Head of caudate nucleus (tissue), 42 donors: Measurements from ENCODE around the gene GUCY1A2.
"Not testable (repeated sequence)": the region's sequence is repeated elsewhere in the genome, so short reads cannot be mapped to it uniquely, and the experiment has no call there.

ENCODE experiments used
- DNase-seq, 42 donors: peaks; one replicate each; pipeline versions ENCODE4 v3.0.0 to v3.0.0-alpha.2; 2020 to 2021; ENCODE audit warnings: mixed read lengths in 7 of 42
- intact Hi-C: fragments of 100-400 bp; cut with DNase I; formaldehyde crosslinking; loops from one replicate; pipeline ENCODE4 v1.15.0; 2022

GUCY1A2 gene

GRCh38 chr11:106959800-106960199, 58.5 kb downstream of the GUCY1A2 start:
- intact Hi-C loops: no loop called here
- DNase-seq: no peak

DNA sequence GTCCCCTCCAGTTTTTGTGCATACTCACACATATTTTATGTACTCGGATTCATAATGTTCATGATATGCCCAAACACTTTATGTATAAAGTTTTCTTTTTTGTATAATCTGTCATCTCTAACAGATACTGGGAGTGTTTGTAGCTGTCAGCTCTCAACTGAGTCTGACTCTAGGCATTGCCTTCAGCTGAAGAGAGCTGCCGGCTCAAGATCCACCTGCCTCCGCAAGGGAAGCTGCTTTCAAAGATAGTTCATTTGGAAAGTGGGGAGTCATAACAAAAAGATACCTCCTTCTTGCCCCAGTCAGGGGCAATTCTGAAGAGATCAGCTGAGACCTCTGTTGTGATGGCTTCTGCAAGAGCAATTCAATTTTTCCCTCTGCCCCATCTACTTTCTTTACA, 58.9 kb downstream of the GUCY1A2 start:
- DNase-seq: peak in 17 of 42 donors; percentile 11 to 60 (median 29)
- intact Hi-C loops: no loop called here

DNA sequence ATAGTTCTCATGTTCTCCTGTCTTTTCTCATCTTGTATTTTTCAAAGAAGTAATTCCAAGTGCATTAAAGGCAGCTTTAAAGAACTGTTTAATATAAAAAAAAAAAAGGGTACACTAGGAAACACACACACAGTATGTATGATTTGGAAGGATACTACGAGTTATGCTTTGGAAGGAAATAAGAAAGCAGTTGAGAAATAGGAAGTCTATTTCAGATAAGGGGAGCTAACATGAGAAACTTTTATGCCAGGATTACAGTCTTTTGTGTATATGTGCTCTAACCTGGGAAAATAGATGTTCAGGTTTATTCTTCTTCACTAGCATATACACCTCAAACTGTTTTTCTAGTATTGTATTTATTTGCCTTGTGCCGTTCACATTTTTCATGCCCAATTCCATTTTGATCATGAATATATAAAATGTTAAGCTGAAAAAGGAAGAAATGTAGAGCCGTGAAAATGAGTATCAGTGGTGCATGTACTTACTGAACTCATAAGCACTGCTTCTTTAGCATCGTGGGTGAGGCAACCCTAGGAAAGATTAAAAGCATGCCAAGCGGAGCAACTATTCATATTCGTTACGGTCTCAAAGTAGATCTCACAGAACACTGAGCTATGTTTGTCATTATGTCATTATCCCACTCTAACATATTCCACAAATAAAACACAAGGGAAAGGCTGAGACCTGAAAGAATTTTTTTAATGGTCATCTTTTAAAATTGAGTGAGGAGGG, 59.6 kb downstream of the GUCY1A2 start:
- DNase-seq: peak in 1 of 42 donors; percentile 32
- intact Hi-C loops: no loop called here

DNA sequence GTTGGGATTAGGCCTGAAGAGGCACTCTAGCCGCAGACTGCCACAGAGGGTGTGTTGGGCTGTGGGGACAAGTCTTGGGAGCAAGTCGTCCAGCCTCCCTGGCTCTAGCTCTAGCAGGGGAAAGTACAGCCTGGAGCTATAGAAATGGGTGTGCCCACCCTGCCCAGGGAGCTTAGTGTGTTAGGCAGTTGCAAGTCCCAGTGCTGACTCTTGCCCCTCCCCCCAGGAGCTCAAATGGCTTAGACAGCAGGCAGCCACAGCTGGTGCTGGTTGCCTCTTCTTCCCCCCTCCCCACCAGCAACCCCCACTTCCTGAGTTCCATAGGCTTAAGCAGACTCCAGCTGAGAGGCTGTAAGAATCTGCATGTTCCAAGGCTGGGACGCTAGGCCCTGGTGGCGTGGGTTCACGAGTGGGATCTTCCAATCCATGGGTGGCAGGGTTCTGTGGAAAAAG, 61.2 kb downstream of the GUCY1A2 start:
- intact Hi-C loops: no loop called here
- no peak for DNase-seq

DNA sequence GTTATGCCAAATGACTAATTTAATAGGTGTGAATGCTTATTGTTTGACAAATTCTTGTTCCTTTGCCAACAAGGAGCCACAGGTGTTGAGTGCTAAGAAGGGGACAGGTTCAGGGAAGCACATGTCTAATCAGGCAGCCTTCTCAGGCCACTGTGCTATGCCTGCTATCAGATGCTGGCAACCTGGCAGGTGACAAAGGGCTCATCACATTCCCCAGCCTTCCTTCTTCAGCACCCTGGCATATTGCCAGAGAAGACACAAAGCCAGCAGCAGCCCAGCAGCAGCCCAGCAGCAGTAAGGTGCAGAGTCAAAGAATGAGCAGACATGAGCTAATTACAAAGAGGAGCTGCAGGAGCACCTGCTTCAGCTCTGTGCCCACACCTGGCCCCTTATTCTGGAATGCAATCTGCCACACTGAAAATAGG, 68.2 kb downstream of the GUCY1A2 start:
- no peak for DNase-seq
- intact Hi-C loops: no loop called here

GRCh38 chr11:106943089-106943488, 75.2 kb downstream of the GUCY1A2 start:
- peak in 1 of 42 donors; percentile 58 for DNase-seq
- intact Hi-C loops: no loop called here

GRCh38 chr11:106939157-106939556, 79.1 kb downstream of the GUCY1A2 start:
- intact Hi-C loops: no loop called here
- DNase-seq: no peak

DNA sequence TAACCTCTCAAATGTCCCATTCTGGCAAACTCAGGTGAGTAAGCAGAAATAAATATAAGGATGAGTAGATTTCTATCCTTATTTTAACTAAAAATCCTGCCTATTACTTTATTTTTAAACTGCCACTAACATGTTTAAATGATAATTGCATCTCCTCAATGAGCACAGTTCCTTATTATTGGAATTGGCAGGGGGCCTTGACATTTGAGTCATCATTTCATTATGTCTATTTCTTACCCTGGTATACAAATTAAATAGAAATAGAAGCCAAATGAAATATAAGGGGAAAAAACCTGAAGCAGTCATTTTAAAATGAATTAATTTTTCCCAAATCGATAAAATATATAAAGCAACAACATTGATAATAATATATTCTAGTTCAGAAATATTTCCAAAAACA, 81.2 kb downstream of the GUCY1A2 start:
- DNase-seq: no peak
- intact Hi-C loops: no loop called here

DNA sequence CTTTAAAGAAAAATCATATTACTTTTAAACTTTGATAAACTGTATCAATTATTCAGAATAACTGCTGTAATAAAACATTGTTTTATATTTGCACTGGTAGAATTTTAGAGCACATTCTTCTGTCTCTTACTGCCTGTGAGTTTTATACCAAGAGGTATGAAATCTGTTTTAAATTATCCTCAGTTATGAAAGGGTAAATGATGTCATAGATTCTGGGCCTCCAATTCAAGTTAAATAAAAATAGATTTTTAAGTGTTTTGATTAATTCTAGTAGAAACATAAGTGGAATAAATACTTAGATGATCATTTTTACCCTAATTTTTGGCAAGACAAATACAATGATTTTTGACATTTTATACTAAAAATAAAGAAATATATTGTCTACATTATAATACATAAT, 93.0 kb downstream of the GUCY1A2 start:
- intact Hi-C loops: no loop called here
- DNase-seq: no peak

GRCh38 chr11:106920899-106921509, 97.3 kb downstream of the GUCY1A2 start:
- intact Hi-C loops: no loop called here
- DNase-seq: no peak

- no peak for DNase-seq
- intact Hi-C loops: no loop called here
These were observed 100.3 kb downstream of the GUCY1A2 start for GRCh38 chr11:106917973-106918372.

- DNase-seq: no peak
- intact Hi-C loops: no loop called here
These were observed 103.9 kb downstream of the GUCY1A2 start for GRCh38 chr11:106914409-106914808.

DNA sequence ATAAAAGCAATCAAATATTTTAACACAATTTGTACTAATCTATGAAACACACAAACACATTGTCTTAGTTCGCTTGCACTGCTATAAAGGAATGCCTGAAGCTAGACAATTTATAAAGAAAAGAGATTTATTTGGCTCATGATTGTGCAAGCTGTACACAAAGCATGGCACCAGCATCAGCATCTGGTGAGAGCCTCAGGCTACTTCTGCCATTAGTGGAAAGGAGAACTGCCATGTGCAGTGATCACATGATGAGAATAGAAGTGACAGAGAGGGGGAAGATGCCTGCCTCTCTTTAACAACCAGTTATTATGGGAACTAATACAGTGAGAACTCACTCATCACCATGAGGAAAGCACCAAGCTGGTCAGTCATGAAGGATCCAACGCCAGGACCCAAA, 105.1 kb downstream of the GUCY1A2 start:
- no peak for DNase-seq
- intact Hi-C loops: no loop called here

DNA sequence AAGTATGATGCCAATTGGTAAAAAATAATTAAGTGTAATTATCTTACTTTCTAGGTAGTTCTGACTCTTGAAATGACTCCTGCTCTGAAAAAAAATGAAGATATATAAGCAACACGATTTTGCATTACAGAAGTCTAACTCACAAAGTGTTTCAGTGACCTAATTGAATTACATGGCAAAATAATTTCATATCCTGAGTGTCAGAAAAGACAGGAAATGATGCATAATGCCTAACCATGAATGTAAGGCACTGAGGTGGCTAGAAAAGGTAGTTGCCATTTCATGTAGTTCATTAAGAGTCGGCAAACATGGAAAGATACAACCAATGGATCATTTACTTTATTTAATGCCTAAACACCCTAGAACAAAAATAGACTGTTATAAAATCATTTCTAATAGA, 113.5 kb downstream of the GUCY1A2 start:
- DNase-seq: no peak
- intact Hi-C loops: no loop called here

DNA sequence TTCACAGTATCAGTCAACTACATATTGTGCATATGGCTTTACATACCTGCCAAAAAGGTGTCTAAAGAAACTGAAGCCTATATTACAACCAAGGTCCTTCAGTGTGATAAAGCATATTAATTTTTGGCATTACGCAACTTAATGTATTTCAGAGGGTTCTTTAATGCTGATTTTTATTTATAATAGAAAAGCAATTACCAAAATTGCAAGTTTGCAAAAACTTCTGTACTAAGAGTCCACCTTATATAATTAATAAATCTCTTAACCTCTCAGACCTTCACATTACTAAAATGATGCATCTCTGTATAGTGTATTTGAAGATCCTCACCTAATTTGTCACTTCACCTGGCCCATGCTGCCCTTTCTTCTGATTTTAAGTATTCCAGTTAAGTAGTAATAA, 128.6 kb downstream of the GUCY1A2 start:
- intact Hi-C loops: no loop called here
- DNase-seq: no peak

DNA sequence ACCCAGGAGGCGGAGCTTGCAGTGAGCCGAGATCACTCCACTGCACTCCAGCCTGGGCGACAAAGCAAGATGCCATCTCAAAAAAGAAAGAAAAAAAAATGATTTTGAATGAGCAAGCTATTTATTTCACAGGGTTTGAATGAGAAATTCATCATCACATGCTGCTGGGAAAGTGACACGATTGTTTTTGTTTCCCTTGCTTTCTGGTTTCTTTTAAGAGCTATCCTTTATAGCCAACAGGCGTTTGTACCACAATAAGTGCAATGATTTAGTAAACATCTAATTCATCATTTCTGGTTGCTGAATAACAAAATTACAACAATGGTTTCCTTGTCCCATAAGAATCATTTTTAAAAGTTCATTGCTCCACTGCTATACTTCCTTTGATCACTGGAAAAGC, 129.9 kb downstream of the GUCY1A2 start:
- intact Hi-C loops: no loop called here
- DNase-seq: no peak

- intact Hi-C loops, DNase-seq: not testable (repeated sequence)
These were observed 134.6 kb downstream of the GUCY1A2 start for GRCh38 chr11:106883693-106884092.

DNA sequence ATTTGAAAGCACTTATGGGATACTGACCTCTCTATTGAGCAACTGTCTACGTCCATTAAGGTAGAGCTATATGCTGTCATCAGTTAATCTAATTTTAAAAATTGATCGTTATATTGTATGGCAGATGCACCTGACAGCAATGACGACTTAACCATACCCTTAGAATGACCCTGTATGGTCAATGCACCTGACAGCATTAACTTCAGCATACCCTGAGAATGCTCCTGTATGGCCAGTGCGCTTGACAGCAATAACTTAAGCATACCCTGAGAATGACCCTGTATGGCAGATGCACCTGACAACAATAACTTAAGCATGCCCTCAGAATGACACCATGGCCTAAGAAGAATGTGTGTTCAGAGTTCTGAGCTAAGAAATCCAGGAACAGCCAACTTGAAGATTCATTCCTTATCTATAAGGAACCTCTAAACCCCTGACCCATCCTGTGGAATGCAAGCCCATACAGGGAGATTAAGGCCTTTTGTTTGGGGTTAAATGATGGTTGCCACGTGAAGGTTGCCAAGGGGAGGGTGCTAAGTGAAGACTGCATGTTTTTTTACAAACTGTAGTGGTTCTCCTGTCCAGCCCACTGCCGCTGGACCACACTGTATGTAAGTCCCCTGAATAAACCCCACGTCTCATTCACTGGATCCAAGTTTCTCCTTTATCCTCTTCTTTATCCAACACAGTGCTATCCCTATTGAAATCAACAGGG, 138.3 kb downstream of the GUCY1A2 start:
- no peak for DNase-seq
- intact Hi-C loops: no loop called here

DNA sequence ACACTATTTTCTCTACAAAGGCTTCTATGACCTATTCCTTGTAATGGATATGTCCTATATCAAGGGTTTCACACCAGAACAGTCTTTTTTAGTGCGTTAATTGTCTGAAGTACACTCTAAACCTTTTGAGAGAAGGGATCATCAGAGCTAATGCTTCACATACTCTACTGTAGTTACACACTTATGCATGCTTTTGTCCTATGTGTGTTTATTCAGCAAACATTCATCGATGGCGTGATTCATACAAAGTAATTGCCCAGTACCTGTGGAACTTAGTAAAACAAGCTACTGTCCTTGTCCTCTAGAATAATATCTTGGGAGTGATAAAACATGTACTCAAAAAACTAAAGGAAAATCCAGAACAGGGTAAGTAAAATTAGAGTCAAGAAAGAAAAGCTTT, 139.2 kb downstream of the GUCY1A2 start:
- DNase-seq: no peak
- intact Hi-C loops: no loop called here

GRCh38 chr11:106875013-106875412, 143.3 kb downstream of the GUCY1A2 start:
- intact Hi-C loops: no loop called here
- DNase-seq: peak in 2 of 42 donors; percentile 1 to 11
